Upper lobe of left lung (tissue), 6 donors: ENCODE data around the gene ZNF853. TPM values are rescaled to one million over a fixed set of nuclear protein-coding genes. Genes with fewer than 3 reads are reported as not detected.

Experiments
- ATAC-seq, 2 donors: fragments of 200-7000 bp; cut with Tn5 transposase; one replicate each; pipeline ENCODE4 v1.9.1; 2022; ENCODE audit warnings: mild to moderate bottlenecking in 2 of 2, moderate library complexity in 2 of 2; ENCODE audit not compliant: low FRiP score in 2 of 2
- DNase-seq, 2 donors: peaks; one replicate each; pipeline ENCODE4 v3.0.0-alpha.2; 2019 to 2020
- H3K27ac ChIP-seq, 4 donors: fragments of 200-600 bp; sonication (generic); one replicate each; pipeline ENCODE4 v1.5.1; 2016 to 2019
- H3K27me3 ChIP-seq, 4 donors: fragments of 200-600 bp; sonication (generic); one replicate each; pipeline ENCODE4 v1.5.1; 2017 to 2019
- H3K36me3 ChIP-seq, 4 donors: fragments of 200-600 bp; sonication (generic); one replicate each; pipeline ENCODE4 v1.5.1; 2016 to 2019
- H3K4me1 ChIP-seq, 4 donors: fragments of 200-600 bp; sonication (generic); one replicate each; pipeline ENCODE4 v1.5.1; 2018 to 2019
- H3K4me3 ChIP-seq, 4 donors: fragments of 200-600 bp; sonication (generic); one replicate each; pipeline ENCODE4 v1.5.1; 2017 to 2019; ENCODE audit warnings: mild to moderate bottlenecking in 2 of 4, moderate library complexity in 1 of 4
- H3K9me3 ChIP-seq, 4 donors: fragments of 200-600 bp; sonication (generic); one replicate each; pipeline ENCODE4 v1.5.1; 2018 to 2019
- CTCF ChIP-seq, 6 experiments: fragments of 450-650 bp in 4 of 6; fragments of 200-600 bp in 2 of 6; sonication (generic) in 2 of 6; IDR thresholded peaks; one replicate each; pipeline ENCODE4 v1.5.1; 2016 to 2019; ENCODE audit warnings: antibody characterized with exemption in 6 of 6
- EP300 ChIP-seq, 4 donors: sonication (generic); formaldehyde crosslinking; IDR thresholded peaks; one replicate each; pipeline ENCODE4 v1.5.1; 2017; ENCODE audit warnings: antibody characterized with exemption in 4 of 4, control low read depth in 2 of 4
- POLR2A ChIP-seq, 4 donors: fragments of 450-650 bp; IDR thresholded peaks; one replicate each; pipeline ENCODE4 v1.5.1; 2016 to 2017; ENCODE audit warnings: antibody characterized with exemption in 4 of 4, mild to moderate bottlenecking in 2 of 4
- POLR2AphosphoS5 ChIP-seq, 2 donors: sonication (generic); formaldehyde crosslinking; IDR thresholded peaks; one replicate each; pipeline ENCODE4 v1.5.1; 2017; ENCODE audit warnings: antibody characterized with exemption in 2 of 2
- WGBS, 2 donors: methylation state at CpG; one replicate each; pipeline ENCODE4 v1.1.5; 2017 to 2018; 5-methylcytosine and 5-hydroxymethylcytosine counted together
- total RNA-seq, 6 donors: library from RNA; depleted of rRNA in 4 of 6; stranded (reverse); fragments of >200 nt in 4 of 6; gene quantifications; one replicate each; pipeline versions ENCODE4 v1.1.0 to v1.2.1, GENCODE V29; 2016 to 2021
- donor health status: DM: no; HTN: no; CAD: no; lungs with moderate emphysema.
- donor health status: DM: no; HTN: yes; CAD: no; lungs with severe emphysema.

The ZNF853 gene
- total RNA-seq, 6 donors from 2014 or later = 2.9 to 11.9 (median 7.0) TPM

- 91 to 97% methylated on average over 6 to 17 of the region's 17 CpGs for WGBS, 2 donors
- DNase-seq (no peak), ATAC-seq (no peak)
- H3K4me3 ChIP-seq = no peak overlapping the region
- TF ChIP-seq CTCF (IDR thresholded peaks at IDR 0.05) (no peak), POLR2AphosphoS5 (IDR thresholded peaks at IDR 0.05) (no peak), EP300 (IDR thresholded peaks at IDR 0.05) (no peak), POLR2A (IDR thresholded peaks at IDR 0.05) (no peak)
- peaks cover 0 to 14% (median 0%) of the 10 kb centered on the region in 4 donors for H3K9me3 ChIP-seq
- H3K27ac ChIP-seq = no peak overlapping the region
- peaks cover 19 to 97% (median 83%) of the 10 kb centered on the region in 4 donors for H3K36me3 ChIP-seq
- H3K27me3 ChIP-seq = no peaks in the 10 kb centered on the region
- no peaks in the 10 kb centered on the region for H3K4me1 ChIP-seq
These were observed 32.8 kb downstream of the ZNF853 start for GRCh38 chr7:6648066-6648814.

GRCh38 chr7:6648815-6649104, 33.4 kb downstream of the ZNF853 start:
- no peak overlapping the region for H3K4me3 ChIP-seq
- DNase-seq (no peak), ATAC-seq (no peak)
- WGBS, 2 donors = 85 to 87% methylated on average over 4 to 5 of the region's 5 CpGs
- peaks cover 16 to 96% (median 78%) of the 10 kb centered on the region in 4 donors for H3K36me3 ChIP-seq
- no peaks in the 10 kb centered on the region for H3K27me3 ChIP-seq
- H3K9me3 ChIP-seq = peaks cover 0 to 15% (median 0%) of the 10 kb centered on the region in 4 donors
- no peaks in the 10 kb centered on the region for H3K4me1 ChIP-seq
- H3K27ac ChIP-seq = no peak overlapping the region
- TF ChIP-seq POLR2A (IDR thresholded peaks at IDR 0.05) (no peak), EP300 (IDR thresholded peaks at IDR 0.05) (no peak), POLR2AphosphoS5 (IDR thresholded peaks at IDR 0.05) (no peak), CTCF (IDR thresholded peaks at IDR 0.05) (no peak)

GRCh38 chr7:6649241-6649961, 34.0 kb downstream of the ZNF853 start:
- Histone ChIP-seq H3K36me3 (peaks cover 13 to 96% (median 75%) of the 10 kb centered on the region in 4 donors), H3K27ac (no peak overlapping the region), H3K4me1 (no peaks in the 10 kb centered on the region), H3K27me3 (no peaks in the 10 kb centered on the region), H3K4me3 (no peak overlapping the region), H3K9me3 (peaks cover 0 to 15% (median 0%) of the 10 kb centered on the region in 4 donors)
- TF ChIP-seq CTCF (IDR thresholded peaks at IDR 0.05) = no peak
- TF ChIP-seq POLR2AphosphoS5 (IDR thresholded peaks at IDR 0.05) = no peak
- TF ChIP-seq POLR2A (IDR thresholded peaks at IDR 0.05) = no peak
- no peak for TF ChIP-seq EP300 (IDR thresholded peaks at IDR 0.05)
- WGBS, 2 donors = 75 to 91% methylated on average over 2 to 8 of the region's 13 CpGs
- no peak for DNase-seq
- no peak for ATAC-seq

GRCh38 chr7:6650086-6650485, 34.7 kb downstream of the ZNF853 start:
- Histone ChIP-seq H3K27me3 (no peaks in the 10 kb centered on the region), H3K27ac (no peak overlapping the region), H3K36me3 (peaks cover 13 to 96% (median 75%) of the 10 kb centered on the region in 4 donors), H3K9me3 (peaks cover 0 to 15% (median 0%) of the 10 kb centered on the region in 4 donors), H3K4me1 (no peaks in the 10 kb centered on the region), H3K4me3 (no peak overlapping the region)
- DNase-seq (no peak), ATAC-seq (no peak)
- no peak for TF ChIP-seq POLR2AphosphoS5 (IDR thresholded peaks at IDR 0.05)
- TF ChIP-seq CTCF (IDR thresholded peaks at IDR 0.05) = no peak
- TF ChIP-seq EP300 (IDR thresholded peaks at IDR 0.05) = no peak
- no peak for TF ChIP-seq POLR2A (IDR thresholded peaks at IDR 0.05)
- WGBS, 2 donors = 94 to 99% methylated on average over 10 of the region's 10 CpGs
